T-helper 1 cell treated with Interleukin-12 subunit alpha and Interleukin-12 subunit beta and Interleukin-4 antibody, amounts not matched to agents 30 μg/mL and 1 μg/mL, for 36 hours (primary cell): Measurements from ENCODE around the gene ADARB2.

Experiments
- H3K27ac Mint-ChIP-seq: one replicate; pipeline ENCODE4 v1.8.0; 2021; ENCODE audit warnings: mild to moderate bottlenecking, mixed read lengths
- H3K27me3 Mint-ChIP-seq: one replicate; pipeline ENCODE4 v1.8.0; 2021; ENCODE audit warnings: low read depth, mixed read lengths
- H3K36me3 Mint-ChIP-seq: one replicate; pipeline ENCODE4 v1.8.0; 2021; ENCODE audit warnings: low read depth, mixed read lengths
- H3K4me1 Mint-ChIP-seq: one replicate; pipeline ENCODE4 v1.8.0; 2021; ENCODE audit warnings: low read depth, mixed read lengths
- H3K4me3 Mint-ChIP-seq: one replicate; pipeline ENCODE4 v1.8.0; 2021; ENCODE audit warnings: mild to moderate bottlenecking, moderate library complexity, mixed read lengths
- H3K9me3 Mint-ChIP-seq: one replicate; pipeline ENCODE4 v1.8.0; 2021; ENCODE audit warnings: mixed read lengths

The ADARB2 gene

GRCh38 chr10:1368842-1369171 is 368.5 kb downstream of the ADARB2 start:
- no peaks in the 10 kb centered on the region for H3K27me3 Mint-ChIP-seq
- H3K36me3 Mint-ChIP-seq, result no peaks in the 10 kb centered on the region
- no peaks in the 10 kb centered on the region for H3K4me1 Mint-ChIP-seq
- H3K9me3 Mint-ChIP-seq, result no peaks in the 10 kb centered on the region
- H3K4me3 Mint-ChIP-seq, result no peak overlapping the region
- no peak overlapping the region for H3K27ac Mint-ChIP-seq

- H3K27me3 Mint-ChIP-seq, result no peaks in the 10 kb centered on the region
- no peaks in the 10 kb centered on the region for H3K9me3 Mint-ChIP-seq
- H3K36me3 Mint-ChIP-seq, result no peaks in the 10 kb centered on the region
Measured at GRCh38 chr10:1367938-1368841, 369.1 kb downstream of the ADARB2 start.

GRCh38 chr10:1366811-1367425 is 370.4 kb downstream of the ADARB2 start:
- Mint-ChIP-seq H3K27me3 (peaks cover 1% of the 10 kb centered on the region), H3K9me3 (no peaks in the 10 kb centered on the region), H3K4me3 (no peak overlapping the region), H3K4me1 (no peaks in the 10 kb centered on the region), H3K27ac (no peak overlapping the region), H3K36me3 (no peaks in the 10 kb centered on the region)

More at GRCh38 chr10:1367938-1368841, 369.1 kb downstream of the ADARB2 start:
- H3K4me3 Mint-ChIP-seq, result no peak overlapping the region
- no peak overlapping the region for H3K27ac Mint-ChIP-seq
- no peaks in the 10 kb centered on the region for H3K4me1 Mint-ChIP-seq

GRCh38 chr10:1366322-1366691 is 371.0 kb downstream of the ADARB2 start:
- peaks cover 6% of the 10 kb centered on the region for H3K27me3 Mint-ChIP-seq

GRCh38 chr10:1365540-1366321 is 371.6 kb downstream of the ADARB2 start:
- H3K4me3 Mint-ChIP-seq, result no peak overlapping the region
- H3K36me3 Mint-ChIP-seq, result no peaks in the 10 kb centered on the region
- H3K9me3 Mint-ChIP-seq, result no peaks in the 10 kb centered on the region
- no peaks in the 10 kb centered on the region for H3K4me1 Mint-ChIP-seq
- peaks cover 6% of the 10 kb centered on the region for H3K27me3 Mint-ChIP-seq
- no peak overlapping the region for H3K27ac Mint-ChIP-seq

More at GRCh38 chr10:1366322-1366691, 371.0 kb downstream of the ADARB2 start:
- Mint-ChIP-seq H3K4me1 (no peaks in the 10 kb centered on the region), H3K4me3 (no peak overlapping the region), H3K27ac (no peak overlapping the region), H3K36me3 (no peaks in the 10 kb centered on the region), H3K9me3 (no peaks in the 10 kb centered on the region)

- peaks cover 6% of the 10 kb centered on the region for H3K27me3 Mint-ChIP-seq
- no peaks in the 10 kb centered on the region for H3K9me3 Mint-ChIP-seq
- no peak overlapping the region for H3K4me3 Mint-ChIP-seq
- H3K36me3 Mint-ChIP-seq, result no peaks in the 10 kb centered on the region
- no peak overlapping the region for H3K27ac Mint-ChIP-seq
- peaks cover 3% of the 10 kb centered on the region for H3K4me1 Mint-ChIP-seq
Measured at GRCh38 chr10:1364151-1364910, 373.0 kb downstream of the ADARB2 start.

- Mint-ChIP-seq H3K36me3 (no peaks in the 10 kb centered on the region), H3K4me3 (no peak overlapping the region), H3K9me3 (no peaks in the 10 kb centered on the region), H3K27ac (no peak overlapping the region), H3K4me1 (peaks cover 5% of the 10 kb centered on the region), H3K27me3 (peaks cover 10% of the 10 kb centered on the region)
Measured at GRCh38 chr10:1363446-1364121, 373.7 kb downstream of the ADARB2 start.

- H3K4me3 Mint-ChIP-seq, result no peak overlapping the region
- peaks cover 5% of the 10 kb centered on the region for H3K4me1 Mint-ChIP-seq
- no peaks in the 10 kb centered on the region for H3K36me3 Mint-ChIP-seq
- no peaks in the 10 kb centered on the region for H3K9me3 Mint-ChIP-seq
- H3K27ac Mint-ChIP-seq, result no peak overlapping the region
- H3K27me3 Mint-ChIP-seq, result peaks cover 10% of the 10 kb centered on the region
Measured at GRCh38 chr10:1362589-1363445, 374.5 kb downstream of the ADARB2 start.

GRCh38 chr10:1361411-1362105 is 375.8 kb downstream of the ADARB2 start:
- Mint-ChIP-seq H3K27ac (no peak overlapping the region), H3K36me3 (no peaks in the 10 kb centered on the region), H3K9me3 (no peaks in the 10 kb centered on the region)

GRCh38 chr10:1360558-1361164 is 376.7 kb downstream of the ADARB2 start:
- peaks cover 10% of the 10 kb centered on the region for H3K27me3 Mint-ChIP-seq
- no peaks in the 10 kb centered on the region for H3K9me3 Mint-ChIP-seq
- H3K4me1 Mint-ChIP-seq, result peaks cover 5% of the 10 kb centered on the region
- H3K36me3 Mint-ChIP-seq, result no peaks in the 10 kb centered on the region
- no peak overlapping the region for H3K27ac Mint-ChIP-seq
- no peak overlapping the region for H3K4me3 Mint-ChIP-seq

More at GRCh38 chr10:1361411-1362105, 375.8 kb downstream of the ADARB2 start:
- Mint-ChIP-seq H3K4me1 (peaks cover 5% of the 10 kb centered on the region), H3K4me3 (no peak overlapping the region), H3K27me3 (peaks cover 10% of the 10 kb centered on the region)

- Mint-ChIP-seq H3K4me3 (no peak overlapping the region), H3K9me3 (no peaks in the 10 kb centered on the region), H3K27ac (no peak overlapping the region), H3K27me3 (peaks cover 10% of the 10 kb centered on the region), H3K36me3 (no peaks in the 10 kb centered on the region), H3K4me1 (peaks cover 5% of the 10 kb centered on the region)
Measured at GRCh38 chr10:1360011-1360557, 377.2 kb downstream of the ADARB2 start.

- peaks cover 5% of the 10 kb centered on the region for H3K4me1 Mint-ChIP-seq
- H3K27ac Mint-ChIP-seq, result no peak overlapping the region
- H3K4me3 Mint-ChIP-seq, result no peak overlapping the region
- no peaks in the 10 kb centered on the region for H3K36me3 Mint-ChIP-seq
- peaks cover 10% of the 10 kb centered on the region for H3K27me3 Mint-ChIP-seq
- H3K9me3 Mint-ChIP-seq, result no peaks in the 10 kb centered on the region
Measured at GRCh38 chr10:1359626-1359955, 377.7 kb downstream of the ADARB2 start.
